ENCODE data around the gene ARRB1.

Gene ARRB1

DNA sequence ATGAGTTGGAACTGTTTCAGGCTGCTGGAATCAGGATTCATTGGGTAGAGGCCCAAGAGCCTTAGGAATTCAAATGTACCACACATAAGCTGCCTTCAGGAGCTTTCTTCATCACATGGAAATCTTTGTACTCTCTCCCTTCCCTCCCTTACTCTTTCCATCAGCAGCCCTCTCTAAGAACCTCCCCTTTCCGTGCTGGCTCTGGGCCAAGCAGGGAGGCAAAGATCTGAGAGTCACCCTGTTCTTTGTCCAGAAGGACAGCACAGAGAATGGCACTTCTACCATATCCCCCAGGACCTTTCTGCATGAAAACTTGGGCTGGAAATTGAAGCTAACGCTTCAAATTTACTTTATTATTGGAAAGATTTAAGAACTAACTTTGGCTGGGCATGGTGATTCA is 131.6 kb downstream of the ARRB1 start:
- Histone ChIP-seq H3K79me2 (ENCODE audit: insufficient read depth, low read length) (no peaks in the 10 kb centered on the region), H3K9me2 (ENCODE audit: low read depth, low read length) (no peaks in the 10 kb centered on the region), H3K4me2 (ENCODE audit: low read length) (no peak overlapping the region), H4K20me1 (ENCODE audit: insufficient read depth, low read length) (no peaks in the 10 kb centered on the region), H2AFZ (ENCODE audit: low read length) (no peak overlapping the region), H3K9ac (ENCODE audit: low read length) (no peak overlapping the region), H3K4me1 (ENCODE audit: insufficient read depth, low read length, severe bottlenecking) (no peaks in the 10 kb centered on the region), H3K27me3 (ENCODE audit: insufficient read depth, low read length) (no peaks in the 10 kb centered on the region), H3F3A (ENCODE audit: insufficient read depth, low read length) (no peaks in the 10 kb centered on the region), H3K36me3 (ENCODE audit: insufficient read depth, low read length) (no peaks in the 10 kb centered on the region), H3K27ac (ENCODE audit: low read depth, low read length, poor library complexity, severe bottlenecking) (no peak overlapping the region), H3K4me3 (ENCODE audit: low read depth, low read length, poor library complexity, severe bottlenecking) (no peak overlapping the region), H3K9me3 (ENCODE audit: low read length) (no peaks in the 10 kb centered on the region)
- no peak for TF ChIP-seq EZH2 (IDR thresholded peaks at IDR 0.05; ENCODE audit: borderline replicate concordance, low read length)
- TF ChIP-seq, protein P1, sequence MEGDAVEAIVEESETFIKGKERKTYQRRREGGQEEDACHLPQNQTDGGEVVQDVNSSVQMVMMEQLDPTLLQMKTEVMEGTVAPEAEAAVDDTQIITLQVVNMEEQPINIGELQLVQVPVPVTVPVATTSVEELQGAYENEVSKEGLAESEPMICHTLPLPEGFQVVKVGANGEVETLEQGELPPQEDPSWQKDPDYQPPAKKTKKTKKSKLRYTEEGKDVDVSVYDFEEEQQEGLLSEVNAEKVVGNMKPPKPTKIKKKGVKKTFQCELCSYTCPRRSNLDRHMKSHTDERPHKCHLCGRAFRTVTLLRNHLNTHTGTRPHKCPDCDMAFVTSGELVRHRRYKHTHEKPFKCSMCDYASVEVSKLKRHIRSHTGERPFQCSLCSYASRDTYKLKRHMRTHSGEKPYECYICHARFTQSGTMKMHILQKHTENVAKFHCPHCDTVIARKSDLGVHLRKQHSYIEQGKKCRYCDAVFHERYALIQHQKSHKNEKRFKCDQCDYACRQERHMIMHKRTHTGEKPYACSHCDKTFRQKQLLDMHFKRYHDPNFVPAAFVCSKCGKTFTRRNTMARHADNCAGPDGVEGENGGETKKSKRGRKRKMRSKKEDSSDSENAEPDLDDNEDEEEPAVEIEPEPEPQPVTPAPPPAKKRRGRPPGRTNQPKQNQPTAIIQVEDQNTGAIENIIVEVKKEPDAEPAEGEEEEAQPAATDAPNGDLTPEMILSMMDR (IDR thresholded peaks at IDR 0.05; ENCODE audit: low read length), result no peak

DNA sequence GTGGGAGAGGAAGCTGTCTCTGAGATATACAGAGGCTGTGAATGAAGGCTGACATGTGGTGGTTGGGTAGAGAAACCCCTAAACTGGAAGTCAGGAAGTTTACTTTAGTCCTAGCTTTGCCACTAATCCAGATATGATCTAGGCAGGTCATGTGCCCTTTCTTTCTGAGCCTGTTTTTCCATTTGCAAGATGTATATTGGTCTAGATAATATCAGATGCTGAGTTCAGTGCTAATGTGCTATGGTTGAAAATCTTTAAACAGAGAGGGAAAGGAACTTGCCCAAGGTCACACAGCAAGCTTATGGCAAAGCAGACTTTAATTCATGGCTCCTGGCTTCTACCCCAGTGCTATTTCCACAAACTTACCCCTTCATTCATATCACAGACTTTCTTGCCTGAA is 136.6 kb downstream of the ARRB1 start:
- Histone ChIP-seq H3K4me1 (ENCODE audit: insufficient read depth, low read length, severe bottlenecking) (no peaks in the 10 kb centered on the region), H3K9me2 (ENCODE audit: low read depth, low read length) (no peaks in the 10 kb centered on the region), H3K4me2 (ENCODE audit: low read length) (no peak overlapping the region), H3K36me3 (ENCODE audit: insufficient read depth, low read length) (no peaks in the 10 kb centered on the region), H3K27me3 (ENCODE audit: insufficient read depth, low read length) (no peaks in the 10 kb centered on the region), H3K9ac (ENCODE audit: low read length) (no peak overlapping the region), H3K27ac (ENCODE audit: low read depth, low read length, poor library complexity, severe bottlenecking) (no peak overlapping the region), H3K9me3 (ENCODE audit: low read length) (no peaks in the 10 kb centered on the region), H2AFZ (ENCODE audit: low read length) (no peak overlapping the region), H3F3A (ENCODE audit: insufficient read depth, low read length) (no peaks in the 10 kb centered on the region), H4K20me1 (ENCODE audit: insufficient read depth, low read length) (no peaks in the 10 kb centered on the region), H3K4me3 (ENCODE audit: low read depth, low read length, poor library complexity, severe bottlenecking) (no peak overlapping the region), H3K79me2 (ENCODE audit: insufficient read depth, low read length) (no peaks in the 10 kb centered on the region)
- TF ChIP-seq EZH2 (IDR thresholded peaks at IDR 0.05; ENCODE audit: borderline replicate concordance, low read length), result no peak
- TF ChIP-seq, protein P1 (IDR thresholded peaks at IDR 0.05; ENCODE audit: low read length), result no peak

DNA sequence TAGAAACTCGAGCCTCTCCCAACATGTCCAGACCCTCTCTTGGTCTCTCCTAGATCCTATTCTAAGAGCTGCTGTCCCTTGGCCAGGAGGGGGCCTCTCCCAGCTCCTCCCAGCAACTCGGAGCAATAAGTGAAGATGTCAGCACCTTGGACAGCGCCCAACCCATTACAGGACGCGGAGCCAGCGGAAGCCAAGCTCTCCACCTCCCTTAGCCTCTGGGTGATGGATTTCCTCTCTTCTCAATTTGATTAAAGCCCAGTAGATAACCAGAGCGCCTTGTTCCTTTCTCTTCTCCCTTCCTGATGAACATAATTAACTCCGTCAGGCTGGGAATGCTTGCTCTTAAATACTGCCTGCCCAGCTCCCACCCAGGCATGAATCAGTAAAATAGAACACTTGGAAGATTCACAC is 137.0 kb downstream of the ARRB1 start:
- no peak overlapping the region for H3K4me2 ChIP-seq (ENCODE audit: low read length)
- no peak overlapping the region for H3K4me3 ChIP-seq (ENCODE audit: low read depth, low read length, poor library complexity, severe bottlenecking)
- H3K4me1 ChIP-seq (ENCODE audit: insufficient read depth, low read length, severe bottlenecking), result no peaks in the 10 kb centered on the region
- H2AFZ ChIP-seq (ENCODE audit: low read length), result no peak overlapping the region
- H4K20me1 ChIP-seq (ENCODE audit: insufficient read depth, low read length), result no peaks in the 10 kb centered on the region
- no peak overlapping the region for H3K9ac ChIP-seq (ENCODE audit: low read length)
- H3K9me3 ChIP-seq (ENCODE audit: low read length), result no peaks in the 10 kb centered on the region
- no peaks in the 10 kb centered on the region for H3F3A ChIP-seq (ENCODE audit: insufficient read depth, low read length)
- no peak overlapping the region for H3K27ac ChIP-seq (ENCODE audit: low read depth, low read length, poor library complexity, severe bottlenecking)
- H3K27me3 ChIP-seq (ENCODE audit: insufficient read depth, low read length), result no peaks in the 10 kb centered on the region
- no peaks in the 10 kb centered on the region for H3K79me2 ChIP-seq (ENCODE audit: insufficient read depth, low read length)
- no peaks in the 10 kb centered on the region for H3K36me3 ChIP-seq (ENCODE audit: insufficient read depth, low read length)
- no peaks in the 10 kb centered on the region for H3K9me2 ChIP-seq (ENCODE audit: low read depth, low read length)
- TF ChIP-seq EZH2 (IDR thresholded peaks at IDR 0.05; ENCODE audit: borderline replicate concordance, low read length), result no peak
- TF ChIP-seq, protein P1 (IDR thresholded peaks at IDR 0.05; ENCODE audit: low read length), result peak; percentile 25; the same call in 1 of the 2 replicates

Measured in OCI-LY1 (cell line).